HCT116 (cell line): ENCODE data around the gene RCC1. TPM values are rescaled to one million over a fixed set of nuclear protein-coding genes. Genes with fewer than 3 reads are reported as not detected.

Source experiments
- ATAC-seq: fragments of 200-7000 bp; cut with Tn5 transposase; 2 replicates; pipeline ENCODE4 v1.9.1; 2020; ENCODE audit warnings: mild to moderate bottlenecking, moderate library complexity
- BruUV-seq: library from RNA; stranded (reverse); fragments of 400-500 nt; replicated peaks from 2 replicates; lab custom pipeline; 2021; lab: Mats Ljungman, UMichigan
- CTCF ChIA-PET: fragments of 300-600 bp; sonication (Branson Sonifier 250); formaldehyde crosslinking; loops from one replicate; lab custom pipeline; 2021; ENCODE audit warnings: antibody characterized with exemption; lab: Charles Lee
- POLR2A ChIA-PET: fragments of 300-600, 350-600 bp; sonication (Branson Sonifier 250); formaldehyde crosslinking; loops from one replicate; lab custom pipeline; 2021; ENCODE audit warnings: antibody characterized with exemption; lab: Charles Lee
- RAD21 ChIA-PET, 2 experiments: fragments of 300-600 bp; sonication (Branson Sonifier 250); formaldehyde crosslinking; loops; one replicate each; lab custom pipeline; 2023; ENCODE audit warnings: low total read pairs in 2 of 2; ENCODE audit not compliant: uncharacterized antibody in 2 of 2, unreplicated experiment in 2 of 2, low non-redundant PET in 1 of 2; lab: Charles Lee
- DNase-seq: peaks from one replicate; pipeline ENCODE4 v3.0.0-alpha.2; 2010; ENCODE audit warnings: low read depth, low spot score
- H2AFZ ChIP-seq: fragments of 200-600 bp; shearing (Covaris generic), sonication (generic); 2 replicates; pipeline ENCODE4 v1.6.1; 2017; ENCODE audit warnings: low read depth, mixed run types, mixed read lengths, antibody characterized with exemption, low read length; ENCODE audit not compliant: poor library complexity, severe bottlenecking
- H3K27ac ChIP-seq: 2 replicates; pipeline ENCODE4 v1.5.1; 2012; ENCODE audit warnings: low read depth, low read length
- H3K27me3 ChIP-seq: fragments of 200-600 bp; sonication (generic); 2 replicates; pipeline ENCODE4 v1.6.1; 2016; ENCODE audit warnings: mixed run types, low read length, mixed read lengths; ENCODE audit not compliant: insufficient read depth
- H3K36me3 ChIP-seq, 2 experiments: fragments of 200-500 bp in 1 of 2; fragments of 200-600 bp in 1 of 2; sonication (Bioruptor generic) in 1 of 2; sonication (generic) in 1 of 2; 2 replicates each; pipeline versions ENCODE4 v1.5.1 to v1.6.1; 2014 to 2016; ENCODE audit warnings: low read length in 2 of 2, inconsistent platforms in 1 of 2, mixed read lengths in 1 of 2, mixed run types in 1 of 2; ENCODE audit not compliant: insufficient read depth in 2 of 2, control insufficient read depth in 1 of 2
- H3K4me1 ChIP-seq, 2 experiments: fragments of 200-600 bp in 1 of 2; sonication (generic) in 1 of 2; 2 replicates each; pipeline versions ENCODE4 v1.5.1 to v1.6.1; 2012 to 2017; ENCODE audit warnings: low read length in 2 of 2, inconsistent platforms in 1 of 2, mild to moderate bottlenecking in 1 of 2, mixed read lengths in 1 of 2, mixed run types in 1 of 2, moderate library complexity in 1 of 2; ENCODE audit not compliant: insufficient read depth in 2 of 2, control insufficient read depth in 1 of 2
- H3K4me2 ChIP-seq: fragments of 200-600 bp; sonication (generic); 2 replicates; pipeline ENCODE4 v1.6.1; 2017; ENCODE audit warnings: mixed run types, low read length, mixed read lengths
- H3K4me3 ChIP-seq, 2 experiments: fragments of 200-600 bp in 1 of 2; sonication (generic) in 1 of 2; replicated peaks in 1 of 2; 2 replicates each; pipeline ENCODE4 v1.5.1; 2011 to 2016; ENCODE audit warnings: low read length in 2 of 2, control low read depth in 1 of 2, low read depth in 1 of 2, mild to moderate bottlenecking in 1 of 2, mixed read lengths in 1 of 2, mixed run types in 1 of 2
- H3K79me2 ChIP-seq: fragments of 200-600 bp; sonication (generic); 2 replicates; pipeline ENCODE4 v1.6.1; 2017; ENCODE audit warnings: mild to moderate bottlenecking, mixed run types, low read length, moderate library complexity, mixed read lengths; ENCODE audit not compliant: insufficient read depth
- H3K9ac ChIP-seq: fragments of 200-600 bp; sonication (generic); 2 replicates; pipeline ENCODE4 v1.6.1; 2016; ENCODE audit warnings: low read length, mixed read lengths
- H3K9me2 ChIP-seq: fragments of 200-600 bp; sonication (generic), shearing (Covaris generic); 2 replicates; pipeline ENCODE4 v1.6.1; 2017; ENCODE audit warnings: mixed run types, mild to moderate bottlenecking, moderate library complexity; ENCODE audit not compliant: insufficient read depth
- H3K9me3 ChIP-seq, 2 experiments: fragments of 200-500 bp in 1 of 2; fragments of 200-600 bp in 1 of 2; sonication (Bioruptor generic) in 1 of 2; sonication (generic) in 1 of 2; 2 replicates each; pipeline ENCODE4 v1.6.1; 2014 to 2017; ENCODE audit warnings: low read length in 2 of 2, mixed read lengths in 2 of 2, inconsistent platforms in 1 of 2, low read depth in 1 of 2, mild to moderate bottlenecking in 1 of 2, mixed run types in 1 of 2, moderate library complexity in 1 of 2; ENCODE audit not compliant: control insufficient read depth in 1 of 2, insufficient read depth in 1 of 2
- H4K20me1 ChIP-seq: fragments of 200-600 bp; sonication (generic), shearing (Covaris generic); 2 replicates; pipeline ENCODE4 v1.6.1; 2017; ENCODE audit warnings: mixed run types, mild to moderate bottlenecking, moderate library complexity; ENCODE audit not compliant: insufficient read depth
- ATF3 ChIP-seq: IDR thresholded peaks from 2 replicates; pipeline ENCODE4 v1.6.1; 2012
- CBX3 ChIP-seq: IDR thresholded peaks from 2 replicates; pipeline ENCODE4 v1.6.1; 2012; ENCODE audit warnings: low read depth
- CEBPB ChIP-seq: IDR thresholded peaks from 2 replicates; pipeline ENCODE4 v1.6.1; 2012; ENCODE audit warnings: low read depth
- CTCF ChIP-seq, 3 experiments: fragments of 200-600 bp in 1 of 3; sonication (generic) in 1 of 3; IDR thresholded peaks in 2 of 3; conservative IDR thresholded peaks in 1 of 3; 2 replicates each; pipeline ENCODE4 v1.5.1; 2012 to 2017; ENCODE audit warnings: low read depth in 2 of 3, low read length in 2 of 3, antibody characterized with exemption in 1 of 3, borderline replicate concordance in 1 of 3, control low read depth in 1 of 3, mild to moderate bottlenecking in 1 of 3, mixed read lengths in 1 of 3, mixed run types in 1 of 3, moderate library complexity in 1 of 3; ENCODE audit not compliant: insufficient read depth in 1 of 3
- EGR1 ChIP-seq: IDR thresholded peaks from 2 replicates; pipeline ENCODE4 v1.6.1; 2012; ENCODE audit warnings: low read depth
- ELF1 ChIP-seq: IDR thresholded peaks from 2 replicates; pipeline ENCODE4 v1.6.1; 2012; ENCODE audit warnings: low read depth, borderline replicate concordance
- EZH2 ChIP-seq: fragments of 200-600 bp; sonication (generic); IDR thresholded peaks from 2 replicates; pipeline ENCODE4 v1.6.1; 2017; ENCODE audit warnings: antibody characterized with exemption, mixed run types
- EZH2phosphoT487 ChIP-seq: fragments of 200-600 bp; IDR thresholded peaks from 2 replicates; pipeline ENCODE4 v1.6.1; 2018; ENCODE audit warnings: antibody characterized with exemption, borderline replicate concordance
- FOSL1 ChIP-seq: IDR thresholded peaks from 2 replicates; pipeline ENCODE4 v1.6.1; 2012; ENCODE audit warnings: low read depth
- JUND ChIP-seq: IDR thresholded peaks from 2 replicates; pipeline ENCODE4 v1.6.1; 2012
- MAX ChIP-seq: IDR thresholded peaks from 2 replicates; pipeline ENCODE4 v1.6.1; 2012
- POLR2A ChIP-seq: IDR thresholded peaks from 2 replicates; pipeline ENCODE4 v1.7.0; 2011; ENCODE audit warnings: borderline replicate concordance; ENCODE audit not compliant: insufficient read depth, insufficient read length; ENCODE audit errors: extremely low read depth
- RAD21 ChIP-seq: IDR thresholded peaks from 2 replicates; pipeline ENCODE4 v1.6.1; 2012; ENCODE audit warnings: low read depth, mild to moderate bottlenecking
- SIN3A ChIP-seq: IDR thresholded peaks from 2 replicates; pipeline ENCODE4 v1.6.1; 2012; ENCODE audit warnings: low read depth
- SP1 ChIP-seq: IDR thresholded peaks from 2 replicates; pipeline ENCODE4 v1.6.1; 2012; ENCODE audit warnings: low read depth
- SRF ChIP-seq: IDR thresholded peaks from 2 replicates; pipeline ENCODE4 v1.6.1; 2012; ENCODE audit warnings: low read depth
- TCF7L2 ChIP-seq: IDR thresholded peaks from 2 replicates; pipeline ENCODE4 v1.7.0; 2011; ENCODE audit warnings: borderline replicate concordance, inconsistent platforms; ENCODE audit not compliant: insufficient read depth, insufficient read length; ENCODE audit errors: extremely low read depth
- YY1 ChIP-seq: IDR thresholded peaks from 2 replicates; pipeline ENCODE4 v1.6.1; 2011; ENCODE audit warnings: low read length, low read depth, moderate library complexity, mild to moderate bottlenecking; ENCODE audit not compliant: insufficient replicate concordance; ENCODE audit errors: extremely low read depth
- ZBTB33 ChIP-seq: IDR thresholded peaks from 2 replicates; pipeline ENCODE4 v1.6.1; 2011; ENCODE audit warnings: mild to moderate bottlenecking, low read length, moderate library complexity; ENCODE audit not compliant: insufficient replicate concordance; ENCODE audit errors: extremely low read depth
- ZNF274 ChIP-seq: fragments of 200-500 bp; sonication (Bioruptor generic); IDR thresholded peaks from 2 replicates; pipeline ENCODE4 v1.6.1; 2014; ENCODE audit warnings: mild to moderate bottlenecking, low read depth, low read length, inconsistent platforms
- intact Hi-C: fragments of 100-400 bp; cut with micrococcal nuclease; formaldehyde crosslinking; loops from 2 replicates; pipeline ENCODE4 v1.10.0; 2022
- total RNA-seq: library from RNA; stranded (reverse); gene quantifications from one replicate; pipeline ENCODE4 v1.2.1, GENCODE V29; 2021; ENCODE audit not compliant: unreplicated experiment

Gene RCC1
- total RNA-seq, 1 experiment from 2014 or later: 124 TPM

- no peak for TF ChIP-seq CTCF (IDR thresholded peaks at IDR 0.05 in 2 of 3, conservative IDR thresholded peaks at IDR 0.05 in 1 of 3; ENCODE audit: borderline replicate concordance in 1 of 3, insufficient read depth in 1 of 3, low read depth in 2 of 3, low read length in 2 of 3)
- no peak for TF ChIP-seq EGR1
- no peak for TF ChIP-seq POLR2A
- no peak for TF ChIP-seq CEBPB
- no peak for TF ChIP-seq ATF3
- no peak for TF ChIP-seq ZNF274
- no peak for TF ChIP-seq ELF1
- TF ChIP-seq ZBTB33: no peak
- TF ChIP-seq YY1: no peak
- TF ChIP-seq, all 23 proteins: peak for 0
Observed at GRCh38 chr1:28482138-28482537, 23.7 kb upstream of the RCC1 start (continued).

DNA sequence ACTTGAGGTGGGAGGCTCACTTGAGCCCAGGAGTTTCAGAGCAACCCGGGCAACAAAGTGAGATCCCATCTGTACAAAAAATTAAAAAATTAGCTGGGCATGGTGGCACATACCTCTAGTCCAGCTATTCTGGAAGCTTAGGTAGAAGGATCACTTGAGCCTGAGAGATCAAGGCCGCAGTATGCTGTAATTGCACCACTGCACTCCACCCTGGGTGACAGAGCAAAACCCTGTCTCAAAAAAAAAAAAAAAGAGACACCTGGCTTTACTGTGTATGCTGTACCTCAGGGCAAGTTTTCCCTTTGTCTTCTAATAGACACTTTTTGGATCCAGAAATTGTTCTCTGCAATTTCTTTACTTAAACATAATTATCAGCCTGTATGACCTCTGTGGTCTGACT, 23.1 kb upstream of the RCC1 start:
- 0 out of 2 replicates have a peak, but pooled peaks cover under 1% of the 10 kb centered on the region for H3K79me2 ChIP-seq
- ATAC-seq (no peak), DNase-seq (no peak)
- H3K4me1 ChIP-seq: peaks cover 18 to 35% of the 10 kb centered on the region in 2 experiments
- POLR2A ChIA-PET: interaction anchor here (1.0 kb wide), 2 partner anchors 23 to 27 kb away, joined by 3 read pairs; partner anchors contain the start of gene RCC1
- H3K27ac ChIP-seq: no peak overlapping the region
- no peaks in the 10 kb centered on the region for H3K9me2 ChIP-seq
- H3K9me3 ChIP-seq: no peaks in the 10 kb centered on the region
- no peak overlapping the region for H2AFZ ChIP-seq
- H3K4me2 ChIP-seq: no peak overlapping the region
- BruUV-seq: no TSS peak
- intact Hi-C loops: no loop called here
- H3K9ac ChIP-seq: no peak overlapping the region
- RAD21 ChIA-PET: no interaction called here
- H3K36me3 ChIP-seq: peaks cover 12 to 21% of the 10 kb centered on the region in 2 experiments; a peak in 2 of 4 replicates
- CTCF ChIA-PET: no interaction called here
- no peak overlapping the region for H3K4me3 ChIP-seq
- no peaks in the 10 kb centered on the region for H3K27me3 ChIP-seq
- H4K20me1 ChIP-seq: no peaks in the 10 kb centered on the region
- no peak for TF ChIP-seq TCF7L2
- TF ChIP-seq CBX3: no peak
- TF ChIP-seq EZH2: no peak
- TF ChIP-seq POLR2A: no peak
- no peak for TF ChIP-seq MAX
- no peak for TF ChIP-seq SRF
- no peak for TF ChIP-seq FOSL1
- TF ChIP-seq EGR1: no peak
- TF ChIP-seq RAD21: no peak
- no peak for TF ChIP-seq SP1
- no peak for TF ChIP-seq SIN3A
- no peak for TF ChIP-seq EZH2phosphoT487
- TF ChIP-seq ZNF274: no peak
- TF ChIP-seq YY1: no peak
- TF ChIP-seq ZBTB33: no peak
- no peak for TF ChIP-seq ELF1
- TF ChIP-seq CEBPB: no peak
- no peak for TF ChIP-seq JUND
